ENCODE data around the gene SLC7A10.

- no peak for TF ChIP-seq CTCF (IDR thresholded peaks at IDR 0.05)
- TF ChIP-seq POLR2A (IDR thresholded peaks at IDR 0.05), result no peak
Measured at GRCh38 chr19:33234092-33234491, 8.4 kb upstream of the SLC7A10 start.
